Uterus (tissue), 4 donors: ENCODE data around the gene GPR132. TPM values are rescaled to one million over a fixed set of nuclear protein-coding genes. Genes with fewer than 3 reads are reported as not detected.
"Not testable (repeated sequence)": the region's sequence is repeated elsewhere in the genome, so short reads cannot be mapped to it uniquely, and the experiment has no call there.

ENCODE experiments used
- DNase-seq, 2 donors: peaks; one replicate each; pipeline ENCODE4 v3.0.0-alpha.2; 2019 to 2020
- H3K27ac ChIP-seq, 2 donors: fragments of 200-600 bp; sonication (generic); 1 replicate in 1 of 2; 2 replicates in 1 of 2; pipeline ENCODE4 v1.5.1; 2016 to 2018
- H3K27me3 ChIP-seq, 2 donors: fragments of 200-600 bp; sonication (generic); one replicate each; pipeline ENCODE4 v1.5.1; 2018 to 2019; ENCODE audit warnings: control low read depth in 1 of 2
- H3K36me3 ChIP-seq, 2 donors: fragments of 200-600 bp; sonication (generic); one replicate each; pipeline ENCODE4 v1.5.1; 2019; ENCODE audit warnings: control low read depth in 1 of 2
- H3K4me1 ChIP-seq, 2 donors: fragments of 200-600 bp; sonication (generic); one replicate each; pipeline ENCODE4 v1.5.1; 2018 to 2019; ENCODE audit warnings: control low read depth in 1 of 2
- H3K4me3 ChIP-seq, 2 donors: fragments of 200-600 bp; sonication (generic); 1 replicate in 1 of 2; 2 replicates in 1 of 2; pipeline ENCODE4 v1.5.1; 2018 to 2019; ENCODE audit warnings: mild to moderate bottlenecking in 1 of 2
- H3K9me3 ChIP-seq, 2 donors: fragments of 200-600 bp; sonication (generic); one replicate each; pipeline ENCODE4 v1.5.1; 2019; ENCODE audit warnings: control low read depth in 1 of 2
- CTCF ChIP-seq, 4 experiments: fragments of 200-600 bp in 2 of 4; fragments of 450-650 bp in 2 of 4; sonication (generic) in 2 of 4; IDR thresholded peaks; one replicate each; pipeline ENCODE4 v1.5.1; 2016 to 2019; ENCODE audit warnings: antibody characterized with exemption in 4 of 4, mild to moderate bottlenecking in 2 of 4, moderate library complexity in 1 of 4
- POLR2A ChIP-seq, 2 donors: fragments of 450-650 bp; IDR thresholded peaks; one replicate each; pipeline ENCODE4 v1.6.1; 2016; ENCODE audit warnings: antibody characterized with exemption in 2 of 2, mild to moderate bottlenecking in 1 of 2, moderate library complexity in 1 of 2
- intact Hi-C: fragments of 100-400 bp; cut with DNase I; formaldehyde crosslinking; loops from one replicate; pipeline ENCODE4 v1.15.1; 2023; ENCODE audit warnings: low total_unique reads
- total RNA-seq, 4 donors: library from RNA; depleted of rRNA in 3 of 4; stranded (reverse); fragments of >200 nt in 3 of 4; gene quantifications; one replicate each; pipeline versions ENCODE4 v1.1.0 to v1.2.4, GENCODE V29; 2014 to 2023
- donor health status: DM: yes; HTN: yes; CAD: no.

GPR132 gene
- total RNA-seq, 4 donors from 2014 or later: 1.7 to 3.7 TPM; not detected in 2

GRCh38 chr14:105034315-105035039 is 30.8 kb downstream of the GPR132 start:
- Histone ChIP-seq H3K27me3 (peaks cover 0 to 6% of the 10 kb centered on the region in 2 donors), H3K4me3 (no peak overlapping the region), H3K4me1 (no peaks in the 10 kb centered on the region), H3K36me3 (no peaks in the 10 kb centered on the region), H3K9me3 (no peaks in the 10 kb centered on the region), H3K27ac (no peak overlapping the region)
- DNase-seq: no peak
- intact Hi-C loops: no loop called here
- TF ChIP-seq POLR2A (IDR thresholded peaks at IDR 0.05) (no peak), CTCF (IDR thresholded peaks at IDR 0.05) (no peak)

GRCh38 chr14:105033412-105033900 is 31.8 kb downstream of the GPR132 start:
- DNase-seq, H3K4me1 ChIP-seq, H3K36me3 ChIP-seq, H3K9me3 ChIP-seq, intact Hi-C loops, H3K27me3 ChIP-seq: not testable (repeated sequence)
- peak overlapping the region; percentile 14 to 31 for H3K4me3 ChIP-seq
- peak overlapping the region in 1 of 2 donors; percentile 37 for H3K27ac ChIP-seq

GRCh38 chr14:105032451-105032901 is 32.8 kb downstream of the GPR132 start:
- H3K9me3 ChIP-seq, H3K27me3 ChIP-seq, H3K4me1 ChIP-seq, H3K4me3 ChIP-seq, H3K36me3 ChIP-seq, H3K27ac ChIP-seq, intact Hi-C loops, DNase-seq: not testable (repeated sequence)

GRCh38 chr14:105030836-105031396 is 34.3 kb downstream of the GPR132 start:
- Histone ChIP-seq H3K36me3 (no peaks in the 10 kb centered on the region), H3K27me3 (peaks cover 0 to 3% of the 10 kb centered on the region in 2 donors), H3K27ac (no peak overlapping the region), H3K4me1 (no peaks in the 10 kb centered on the region), H3K4me3 (no peak overlapping the region), H3K9me3 (no peaks in the 10 kb centered on the region)
- DNase-seq: no peak
- intact Hi-C loops: no loop called here
- TF ChIP-seq CTCF (IDR thresholded peaks at IDR 0.05) (no peak), POLR2A (IDR thresholded peaks at IDR 0.05) (no peak)

GRCh38 chr14:105030194-105030593 is 35.0 kb downstream of the GPR132 start:
- TF ChIP-seq POLR2A (IDR thresholded peaks at IDR 0.05): no peak
- TF ChIP-seq CTCF (IDR thresholded peaks at IDR 0.05): no peak
- no peak for DNase-seq

GRCh38 chr14:105029402-105029801 is 35.8 kb downstream of the GPR132 start:
- no peaks in the 10 kb centered on the region for H3K4me1 ChIP-seq
- H3K27ac ChIP-seq: no peak overlapping the region
- no peak for DNase-seq
- no peak for TF ChIP-seq CTCF (IDR thresholded peaks at IDR 0.05)
- no peak for TF ChIP-seq POLR2A (IDR thresholded peaks at IDR 0.05)
- no peaks in the 10 kb centered on the region for H3K36me3 ChIP-seq
- intact Hi-C loops: no loop called here
- no peak overlapping the region for H3K4me3 ChIP-seq
- H3K27me3 ChIP-seq: no peaks in the 10 kb centered on the region
- H3K9me3 ChIP-seq: no peaks in the 10 kb centered on the region

More at GRCh38 chr14:105030194-105030593, 35.0 kb downstream of the GPR132 start:
- Histone ChIP-seq H3K9me3 (no peaks in the 10 kb centered on the region), H3K36me3 (no peaks in the 10 kb centered on the region), H3K27ac (no peak overlapping the region), H3K27me3 (no peaks in the 10 kb centered on the region), H3K4me1 (no peaks in the 10 kb centered on the region), H3K4me3 (no peak overlapping the region)
- intact Hi-C loops: no loop called here
